IgD-negative memory B cell (primary cell): ENCODE measurements around the gene LIN7B. TPM values are rescaled to one million over a fixed set of nuclear protein-coding genes. Genes with fewer than 3 reads are reported as not detected.
"Not testable (repeated sequence)": the region's sequence is repeated elsewhere in the genome, so short reads cannot be mapped to it uniquely, and the experiment has no call there.

Experiments used
- H3K27ac Mint-ChIP-seq, 3 donors: one replicate each; pipeline ENCODE4 v1.8.0; 2020 to 2022; ENCODE audit warnings: mild to moderate bottlenecking in 3 of 3, mixed read lengths in 3 of 3, moderate library complexity in 1 of 3
- H3K27me3 Mint-ChIP-seq: one replicate; pipeline ENCODE4 v1.8.0; 2021; ENCODE audit warnings: mixed read lengths
- H3K36me3 Mint-ChIP-seq: one replicate; pipeline ENCODE4 v1.8.0; 2020; ENCODE audit warnings: mild to moderate bottlenecking, mixed read lengths
- H3K4me1 Mint-ChIP-seq, 3 donors: one replicate each; pipeline ENCODE4 v1.8.0; 2020 to 2022; ENCODE audit warnings: mixed read lengths in 3 of 3, mild to moderate bottlenecking in 1 of 3
- H3K4me3 Mint-ChIP-seq, 4 donors: one replicate each; pipeline ENCODE4 v1.8.0; 2020 to 2022; ENCODE audit warnings: mild to moderate bottlenecking in 4 of 4, mixed read lengths in 4 of 4, moderate library complexity in 3 of 4
- H3K9me3 Mint-ChIP-seq, 3 donors: one replicate each; pipeline ENCODE4 v1.8.0; 2020 to 2021; ENCODE audit warnings: mixed read lengths in 3 of 3, mild to moderate bottlenecking in 1 of 3
- polyA plus RNA-seq: library from polyadenylated mRNA; unstranded; fragments of 300-500 nt; fragmentation: Illumina TruSeq; gene quantifications from one replicate; pipeline ENCODE4 v1.2.3, GENCODE V29; 2021

Gene LIN7B
- 8.3 TPM for polyA plus RNA-seq

- H3K9me3 Mint-ChIP-seq: no peaks in the 10 kb centered on the region
- peaks cover 16 to 24% (median 21%) of the 10 kb centered on the region in 3 donors for H3K4me1 Mint-ChIP-seq
- peak within 1 kb of the TSS; percentile 78 to 91 (median 85) for H3K4me3 Mint-ChIP-seq
- H3K27me3 Mint-ChIP-seq: no peaks in the 10 kb centered on the region
- peaks cover under 1% of the 10 kb centered on the region for H3K36me3 Mint-ChIP-seq
- peak within 1 kb of the TSS; percentile 14 to 73 (median 43) for H3K27ac Mint-ChIP-seq
Measured at GRCh38 chr19:49113762-49114629, at the start of gene LIN7B. Gene LIN7B (plus strand): TSS chr19:49114370. CDS start chr19:49114405, 35 bp downstream.

- H3K4me3 Mint-ChIP-seq: no peak within 1 kb of the TSS
- no peaks in the 10 kb centered on the region for H3K36me3 Mint-ChIP-seq
- H3K9me3 Mint-ChIP-seq: peaks cover 0 to 6% (median 4%) of the 10 kb centered on the region in 3 donors
- no peaks in the 10 kb centered on the region for H3K4me1 Mint-ChIP-seq
- H3K27ac Mint-ChIP-seq: no peak within 1 kb of the TSS
- peaks cover 47% of the 10 kb centered on the region for H3K27me3 Mint-ChIP-seq
Measured at GRCh38 chr19:49064768-49065611, 49.2 kb upstream of the LIN7B start, which contains the start of gene NTF4. Gene NTF4 (minus strand): TSS chr19:49064818. CDS start chr19:49061997, 2,821 bp downstream.

GRCh38 chr19:49065905-49066512, 48.2 kb upstream of the LIN7B start:
- no peaks in the 10 kb centered on the region for H3K4me1 Mint-ChIP-seq
- peaks cover 44% of the 10 kb centered on the region for H3K27me3 Mint-ChIP-seq
- no peak overlapping the region for H3K27ac Mint-ChIP-seq
- no peaks in the 10 kb centered on the region for H3K36me3 Mint-ChIP-seq
- H3K4me3 Mint-ChIP-seq: peak overlapping the region in 1 of 4 donors; percentile 17
- peaks cover 0 to 6% (median 4%) of the 10 kb centered on the region in 3 donors for H3K9me3 Mint-ChIP-seq

GRCh38 chr19:49067554-49067953, 46.6 kb upstream of the LIN7B start:
- H3K27me3 Mint-ChIP-seq: peaks cover 43% of the 10 kb centered on the region
- H3K4me3 Mint-ChIP-seq: no peak overlapping the region
- H3K27ac Mint-ChIP-seq: no peak overlapping the region
- no peaks in the 10 kb centered on the region for H3K36me3 Mint-ChIP-seq
- no peaks in the 10 kb centered on the region for H3K4me1 Mint-ChIP-seq
- peaks cover 0 to 6% (median 4%) of the 10 kb centered on the region in 3 donors for H3K9me3 Mint-ChIP-seq

GRCh38 chr19:49069026-49069425, 45.1 kb upstream of the LIN7B start:
- no peak overlapping the region for H3K27ac Mint-ChIP-seq
- peaks cover 0 to 6% (median 5%) of the 10 kb centered on the region in 3 donors for H3K9me3 Mint-ChIP-seq
- no peaks in the 10 kb centered on the region for H3K36me3 Mint-ChIP-seq
- peaks cover 47% of the 10 kb centered on the region for H3K27me3 Mint-ChIP-seq
- no peak overlapping the region for H3K4me3 Mint-ChIP-seq
- peaks cover 2 to 6% (median 4%) of the 10 kb centered on the region in 3 donors for H3K4me1 Mint-ChIP-seq

- H3K4me3 Mint-ChIP-seq: no peak overlapping the region
- H3K9me3 Mint-ChIP-seq: peaks cover 0 to 6% (median 5%) of the 10 kb centered on the region in 3 donors
- peaks cover 2 to 6% (median 5%) of the 10 kb centered on the region in 3 donors for H3K4me1 Mint-ChIP-seq
- H3K27ac Mint-ChIP-seq: no peak overlapping the region
- H3K36me3 Mint-ChIP-seq: no peaks in the 10 kb centered on the region
- peaks cover 44% of the 10 kb centered on the region for H3K27me3 Mint-ChIP-seq
Measured at GRCh38 chr19:49070416-49070815, 43.8 kb upstream of the LIN7B start.

- H3K36me3 Mint-ChIP-seq: no peaks in the 10 kb centered on the region
- H3K4me3 Mint-ChIP-seq: peak overlapping the region in 1 of 4 donors; percentile 8
- peak overlapping the region in 1 of 3 donors; percentile 16 for H3K27ac Mint-ChIP-seq
- peaks cover 0 to 6% (median 5%) of the 10 kb centered on the region in 3 donors for H3K9me3 Mint-ChIP-seq
- H3K4me1 Mint-ChIP-seq: peaks cover 2 to 6% (median 5%) of the 10 kb centered on the region in 3 donors
- H3K27me3 Mint-ChIP-seq: peaks cover 38% of the 10 kb centered on the region
Measured at GRCh38 chr19:49071860-49072547, 42.2 kb upstream of the LIN7B start.

GRCh38 chr19:49073514-49074378, 40.4 kb upstream of the LIN7B start:
- peaks cover 0 to 6% (median 5%) of the 10 kb centered on the region in 3 donors for H3K9me3 Mint-ChIP-seq
- peaks cover 29% of the 10 kb centered on the region for H3K27me3 Mint-ChIP-seq
- H3K27ac Mint-ChIP-seq: peak overlapping the region in 2 of 3 donors; percentile 50 to 76
- H3K4me1 Mint-ChIP-seq: peaks cover 2 to 6% (median 5%) of the 10 kb centered on the region in 3 donors
- peak overlapping the region in 2 of 4 donors; percentile 80 to 82 for H3K4me3 Mint-ChIP-seq
- no peaks in the 10 kb centered on the region for H3K36me3 Mint-ChIP-seq

GRCh38 chr19:49074869-49075268, 39.3 kb upstream of the LIN7B start:
- not testable (repeated sequence) for H3K4me1 Mint-ChIP-seq, H3K4me3 Mint-ChIP-seq, H3K9me3 Mint-ChIP-seq, H3K36me3 Mint-ChIP-seq
- Mint-ChIP-seq H3K27ac (peak overlapping the region in 1 of 3 donors; percentile 62), H3K27me3 (peaks cover 21% of the 10 kb centered on the region)

- H3K9me3 Mint-ChIP-seq: no peaks in the 10 kb centered on the region
- H3K27ac Mint-ChIP-seq: no peak overlapping the region
- H3K27me3 Mint-ChIP-seq: peaks cover 4% of the 10 kb centered on the region
- no peak overlapping the region for H3K4me3 Mint-ChIP-seq
- no peaks in the 10 kb centered on the region for H3K36me3 Mint-ChIP-seq
- H3K4me1 Mint-ChIP-seq: peaks cover 4 to 6% (median 6%) of the 10 kb centered on the region in 3 donors
Measured at GRCh38 chr19:49080392-49080791, 33.8 kb upstream of the LIN7B start.

GRCh38 chr19:49081273-49081672, 32.9 kb upstream of the LIN7B start:
- Mint-ChIP-seq H3K36me3 (no peaks in the 10 kb centered on the region), H3K4me3 (peak overlapping the region in 1 of 4 donors; percentile 32), H3K9me3 (no peaks in the 10 kb centered on the region), H3K4me1 (peaks cover 9 to 10% (median 9%) of the 10 kb centered on the region in 3 donors), H3K27me3 (no peaks in the 10 kb centered on the region), H3K27ac (peak overlapping the region in 1 of 3 donors; percentile 25)

GRCh38 chr19:49084206-49085019, 29.8 kb upstream of the LIN7B start:
- Mint-ChIP-seq H3K4me3 (peak overlapping the region; percentile 88 to 98 (median 94)), H3K4me1 (peaks cover 18 to 26% (median 19%) of the 10 kb centered on the region in 3 donors), H3K9me3 (no peaks in the 10 kb centered on the region), H3K27me3 (no peaks in the 10 kb centered on the region), H3K36me3 (no peaks in the 10 kb centered on the region), H3K27ac (peak overlapping the region; percentile 91 to 98 (median 97))
